Esophagus (tissue), 2 donors: Measurements from ENCODE around the gene LENG1. TPM values are rescaled to one million over a fixed set of nuclear protein-coding genes. Genes with fewer than 3 reads are reported as not detected.
A peak's percentile ranks its signal among the peaks of the same experiment; 100 is the strongest.

Experiments used
- H3K27ac ChIP-seq, 2 donors: one replicate each; pipeline ENCODE4 v1.5.1; 2013; ENCODE audit warnings: low read depth in 2 of 2, mild to moderate bottlenecking in 2 of 2, inconsistent platforms in 1 of 2, low read length in 1 of 2, moderate library complexity in 1 of 2
- H3K27me3 ChIP-seq, 2 donors: one replicate each; pipeline ENCODE4 v1.6.1; 2013; ENCODE audit warnings: low read length in 2 of 2, control low read depth in 1 of 2, mild to moderate bottlenecking in 1 of 2; ENCODE audit not compliant: insufficient read depth in 2 of 2, control insufficient read depth in 1 of 2
- H3K36me3 ChIP-seq, 2 donors: one replicate each; pipeline ENCODE4 v1.6.1; 2013; ENCODE audit warnings: low read length in 1 of 2; ENCODE audit not compliant: control insufficient read depth in 2 of 2, insufficient read depth in 2 of 2
- H3K4me1 ChIP-seq, 2 donors: one replicate each; pipeline ENCODE4 v1.6.1; 2013; ENCODE audit warnings: low read length in 1 of 2; ENCODE audit not compliant: control insufficient read depth in 2 of 2, insufficient read depth in 2 of 2
- H3K4me3 ChIP-seq, 2 donors: one replicate each; pipeline ENCODE4 v1.5.1; 2013; ENCODE audit warnings: low read length in 2 of 2, mild to moderate bottlenecking in 2 of 2, low read depth in 1 of 2, moderate library complexity in 1 of 2
- H3K9me3 ChIP-seq, 2 donors: one replicate each; pipeline ENCODE4 v1.6.1; 2013; ENCODE audit warnings: mild to moderate bottlenecking in 2 of 2, low read depth in 1 of 2, low read length in 1 of 2, moderate library complexity in 1 of 2; ENCODE audit not compliant: control insufficient read depth in 2 of 2, insufficient read depth in 1 of 2
- WGBS, 2 donors: extraction: QIAGEN DNeasy Blood & Tissue Kit; methylation state at CpG; one replicate each; pipeline ENCODE4 v1.1.7; 2013; 5-methylcytosine and 5-hydroxymethylcytosine counted together
- polyA plus RNA-seq, 2 donors: library from polyadenylated mRNA; stranded (reverse); fragments of 200-250 nt; gene quantifications; one replicate each; pipeline ENCODE4 v1.2.3, GENCODE V29; 2013
- donor health status: healthy with polysubstance abuse.
- donor health status: Bipolar disorder and iron deficiency.

Gene LENG1
- polyA plus RNA-seq, 2 donors: 4.9 to 7.0 TPM

GRCh38 chr19:54147676-54148075, 11.8 kb downstream of the LENG1 start:
- 67 to 77% methylated on average over 3 of the region's 3 CpGs for WGBS, 2 donors
- no peaks in the 10 kb centered on the region for H3K27me3 ChIP-seq
- no peak overlapping the region for H3K27ac ChIP-seq
- peaks cover 52 to 80% of the 10 kb centered on the region in 2 donors for H3K36me3 ChIP-seq
- H3K4me1 ChIP-seq: no peaks in the 10 kb centered on the region
- no peaks in the 10 kb centered on the region for H3K9me3 ChIP-seq
- no peak overlapping the region for H3K4me3 ChIP-seq

GRCh38 chr19:54145541-54146158, 13.9 kb downstream of the LENG1 start:
- WGBS, 2 donors: 92% methylated on average over 28 of the region's 28 CpGs
- Histone ChIP-seq H3K4me1 (peaks cover 0 to 5% of the 10 kb centered on the region in 2 donors), H3K36me3 (peaks cover 47 to 70% of the 10 kb centered on the region in 2 donors), H3K27me3 (no peaks in the 10 kb centered on the region), H3K4me3 (no peak overlapping the region), H3K27ac (no peak overlapping the region), H3K9me3 (no peaks in the 10 kb centered on the region)

- WGBS, 2 donors: 77 to 90% methylated on average over 7 of the region's 7 CpGs
- H3K4me3 ChIP-seq: no peak overlapping the region
- H3K27ac ChIP-seq: no peak overlapping the region
- H3K9me3 ChIP-seq: no peaks in the 10 kb centered on the region
- H3K4me1 ChIP-seq: peaks cover 2 to 18% of the 10 kb centered on the region in 2 donors
- no peaks in the 10 kb centered on the region for H3K27me3 ChIP-seq
- H3K36me3 ChIP-seq: peaks cover 45 to 56% of the 10 kb centered on the region in 2 donors
These were observed 17.2 kb downstream of the LENG1 start for GRCh38 chr19:54142166-54142780.

GRCh38 chr19:54141356-54141755, 18.2 kb downstream of the LENG1 start:
- Histone ChIP-seq H3K36me3 (peaks cover 36 to 47% of the 10 kb centered on the region in 2 donors), H3K27me3 (no peaks in the 10 kb centered on the region), H3K4me1 (peaks cover 2 to 18% of the 10 kb centered on the region in 2 donors), H3K27ac (no peak overlapping the region), H3K4me3 (no peak overlapping the region), H3K9me3 (no peaks in the 10 kb centered on the region)
- 84 to 90% methylated on average over 3 of the region's 3 CpGs for WGBS, 2 donors

- Histone ChIP-seq H3K27me3 (no peaks in the 10 kb centered on the region), H3K4me3 (peak overlapping the region; percentile 89 to 92), H3K27ac (peak overlapping the region; percentile 92 to 93), H3K36me3 (peaks cover 15 to 21% of the 10 kb centered on the region in 2 donors), H3K4me1 (peaks cover 2 to 24% of the 10 kb centered on the region in 2 donors), H3K9me3 (no peaks in the 10 kb centered on the region)
- WGBS, 2 donors: 23 to 25% methylated on average over 28 to 31 of the region's 31 CpGs
These were observed 20.8 kb downstream of the LENG1 start for GRCh38 chr19:54138489-54139256.

- peak within 1 kb of the TSS; percentile 89 to 92 for H3K4me3 ChIP-seq
- H3K36me3 ChIP-seq: peaks cover 8 to 14% of the 10 kb centered on the region in 2 donors
- no peaks in the 10 kb centered on the region for H3K27me3 ChIP-seq
- H3K27ac ChIP-seq: peak within 1 kb of the TSS; percentile 92 to 93
- H3K9me3 ChIP-seq: no peaks in the 10 kb centered on the region
- 0 to 1% methylated on average over 74 to 103 of the region's 103 CpGs for WGBS, 2 donors
- H3K4me1 ChIP-seq: peaks cover 4 to 24% of the 10 kb centered on the region in 2 donors
These were observed 21.6 kb downstream of the LENG1 start, which contains the start of gene CNOT3 for GRCh38 chr19:54137699-54138488. TSS of gene CNOT3 (plus strand) at chr19:54137762. CDS start at chr19:54142979, 5,217 bp downstream.

GRCh38 chr19:54136864-54137698, 22.4 kb downstream of the LENG1 start:
- Histone ChIP-seq H3K9me3 (no peaks in the 10 kb centered on the region), H3K4me1 (peaks cover 4 to 24% of the 10 kb centered on the region in 2 donors), H3K27me3 (no peaks in the 10 kb centered on the region), H3K4me3 (peak overlapping the region; percentile 89 to 92), H3K27ac (peak overlapping the region; percentile 84 to 93), H3K36me3 (peaks cover 0 to 9% of the 10 kb centered on the region in 2 donors)
- WGBS, 2 donors: 1% methylated on average over 46 of the region's 46 CpGs

- H3K27ac ChIP-seq: peak overlapping the region; percentile 80 to 84
- H3K36me3 ChIP-seq: peaks cover 4 to 12% of the 10 kb centered on the region in 2 donors
- WGBS, 2 donors: 4% methylated on average over 30 of the region's 30 CpGs
- H3K27me3 ChIP-seq: no peaks in the 10 kb centered on the region
- H3K9me3 ChIP-seq: no peaks in the 10 kb centered on the region
- peaks cover 4 to 22% of the 10 kb centered on the region in 2 donors for H3K4me1 ChIP-seq
- H3K4me3 ChIP-seq: peak overlapping the region; percentile 50 to 51
These were observed 23.2 kb downstream of the LENG1 start for GRCh38 chr19:54136086-54136863.
